Putamen (tissue), 1 donor: ENCODE results near the gene CHRNB4.

Source experiments
- DNase-seq: peaks from one replicate; pipeline ENCODE4 v3.0.0-alpha.2; 2016; ENCODE audit warnings: low spot score

CHRNB4 gene

GRCh38 chr15:78633348-78633747 lies 7.7 kb downstream of the CHRNB4 start:
- DNase-seq: no peak

GRCh38 chr15:78630886-78631633 lies 9.9 kb downstream of the CHRNB4 start:
- DNase-seq: no peak

GRCh38 chr15:78629716-78630065 lies 11.3 kb downstream of the CHRNB4 start:
- no peak for DNase-seq

- no peak for DNase-seq
These were observed 11.8 kb downstream of the CHRNB4 start for GRCh38 chr15:78629031-78629715.

GRCh38 chr15:78628227-78628626 lies 12.8 kb downstream of the CHRNB4 start:
- no peak for DNase-seq

- no peak for DNase-seq
These were observed 13.7 kb downstream of the CHRNB4 start for GRCh38 chr15:78627348-78627747.

GRCh38 chr15:78626381-78626995 lies 14.5 kb downstream of the CHRNB4 start:
- no peak for DNase-seq

GRCh38 chr15:78625606-78626280 lies 15.3 kb downstream of the CHRNB4 start:
- no peak for DNase-seq

- DNase-seq: no peak
These were observed 16.1 kb downstream of the CHRNB4 start for GRCh38 chr15:78624651-78625590.

GRCh38 chr15:78623786-78624497 lies 17.1 kb downstream of the CHRNB4 start:
- DNase-seq: no peak

- DNase-seq: no peak
These were observed 19.1 kb downstream of the CHRNB4 start for GRCh38 chr15:78621810-78622402.

GRCh38 chr15:78620527-78621421 lies 20.2 kb downstream of the CHRNB4 start, which contains the start of gene CHRNA3:
CHRNA3 (minus strand) TSS chr15:78620996; CDS start chr15:78620794, 202 bp downstream.
- DNase-seq: no peak

GRCh38 chr15:78620021-78620526 lies 20.9 kb downstream of the CHRNB4 start:
- no peak for DNase-seq

GRCh38 chr15:78619022-78619950 lies 21.7 kb downstream of the CHRNB4 start:
- DNase-seq: no peak

GRCh38 chr15:78618490-78618934 lies 22.5 kb downstream of the CHRNB4 start:
- DNase-seq: peak; percentile 58

GRCh38 chr15:78618064-78618463 lies 22.9 kb downstream of the CHRNB4 start:
- DNase-seq: no peak

- DNase-seq: no peak
These were observed 23.5 kb downstream of the CHRNB4 start for GRCh38 chr15:78617516-78617915.

- no peak for DNase-seq
These were observed 23.9 kb downstream of the CHRNB4 start for GRCh38 chr15:78617076-78617475.
